ENCODE data around the gene FAM83G. TPM values are rescaled to one million over a fixed set of nuclear protein-coding genes. Genes with fewer than 3 reads are reported as not detected.

The FAM83G gene
- total and polyA plus RNA-seq, 2 donors (not counting 1 experiment from before 2014, with no cell fraction given), result 2.4 to 6.3 TPM

- no peaks in the 10 kb centered on the region for H3K27me3 ChIP-seq (ENCODE audit: control insufficient read depth, insufficient read depth, low read length)
- TF ChIP-seq, protein P1, sequence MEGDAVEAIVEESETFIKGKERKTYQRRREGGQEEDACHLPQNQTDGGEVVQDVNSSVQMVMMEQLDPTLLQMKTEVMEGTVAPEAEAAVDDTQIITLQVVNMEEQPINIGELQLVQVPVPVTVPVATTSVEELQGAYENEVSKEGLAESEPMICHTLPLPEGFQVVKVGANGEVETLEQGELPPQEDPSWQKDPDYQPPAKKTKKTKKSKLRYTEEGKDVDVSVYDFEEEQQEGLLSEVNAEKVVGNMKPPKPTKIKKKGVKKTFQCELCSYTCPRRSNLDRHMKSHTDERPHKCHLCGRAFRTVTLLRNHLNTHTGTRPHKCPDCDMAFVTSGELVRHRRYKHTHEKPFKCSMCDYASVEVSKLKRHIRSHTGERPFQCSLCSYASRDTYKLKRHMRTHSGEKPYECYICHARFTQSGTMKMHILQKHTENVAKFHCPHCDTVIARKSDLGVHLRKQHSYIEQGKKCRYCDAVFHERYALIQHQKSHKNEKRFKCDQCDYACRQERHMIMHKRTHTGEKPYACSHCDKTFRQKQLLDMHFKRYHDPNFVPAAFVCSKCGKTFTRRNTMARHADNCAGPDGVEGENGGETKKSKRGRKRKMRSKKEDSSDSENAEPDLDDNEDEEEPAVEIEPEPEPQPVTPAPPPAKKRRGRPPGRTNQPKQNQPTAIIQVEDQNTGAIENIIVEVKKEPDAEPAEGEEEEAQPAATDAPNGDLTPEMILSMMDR (conservative IDR thresholded peaks at IDR 0.05 in 1 of 2, IDR thresholded peaks at IDR 0.05 in 1 of 2; ENCODE audit: low read depth in 1 of 2, low read length in 2 of 2), result no peak
- TF ChIP-seq EZH2 (IDR thresholded peaks at IDR 0.05; ENCODE audit: low read length, missing control alignments), result no peak
- H4K20me1 ChIP-seq (ENCODE audit: control insufficient read depth, extremely low read depth, insufficient read depth, low read length), result no peaks in the 10 kb centered on the region
- no peak overlapping the region for H3K4me2 ChIP-seq (ENCODE audit: extremely low read depth, insufficient read depth, low read length)
- H3K4me3 ChIP-seq (replicated peaks in 1 of 4; ENCODE audit: control extremely low read depth in 1 of 4, insufficient read depth in 1 of 4, low read depth in 3 of 4, low read length in 4 of 4), result no peak overlapping the region
- no peak overlapping the region for H2AFZ ChIP-seq (ENCODE audit: low read length)
- H3K9ac ChIP-seq (ENCODE audit: insufficient read depth, low read length), result no peak overlapping the region
- H3K36me3 ChIP-seq (ENCODE audit: control insufficient read depth, insufficient read depth, low read length), result no peaks in the 10 kb centered on the region
- H3K79me2 ChIP-seq (ENCODE audit: control insufficient read depth, insufficient read depth, low read length), result no peaks in the 10 kb centered on the region
- DNase-seq (ENCODE audit: low read depth in 2 of 2), result no peak
- no peaks in the 10 kb centered on the region for H3K4me1 ChIP-seq (ENCODE audit: control insufficient read depth, extremely low read depth, insufficient read depth, low read length)
- H3K9me3 ChIP-seq (ENCODE audit: control insufficient read depth, insufficient read depth, low read depth, low read length), result no peaks in the 10 kb centered on the region
- no peak overlapping the region for H3K27ac ChIP-seq (ENCODE audit: insufficient read depth, low read length)
Observed at GRCh38 chr17:19020016-19020415, 15.5 kb upstream of the FAM83G start.

DNA sequence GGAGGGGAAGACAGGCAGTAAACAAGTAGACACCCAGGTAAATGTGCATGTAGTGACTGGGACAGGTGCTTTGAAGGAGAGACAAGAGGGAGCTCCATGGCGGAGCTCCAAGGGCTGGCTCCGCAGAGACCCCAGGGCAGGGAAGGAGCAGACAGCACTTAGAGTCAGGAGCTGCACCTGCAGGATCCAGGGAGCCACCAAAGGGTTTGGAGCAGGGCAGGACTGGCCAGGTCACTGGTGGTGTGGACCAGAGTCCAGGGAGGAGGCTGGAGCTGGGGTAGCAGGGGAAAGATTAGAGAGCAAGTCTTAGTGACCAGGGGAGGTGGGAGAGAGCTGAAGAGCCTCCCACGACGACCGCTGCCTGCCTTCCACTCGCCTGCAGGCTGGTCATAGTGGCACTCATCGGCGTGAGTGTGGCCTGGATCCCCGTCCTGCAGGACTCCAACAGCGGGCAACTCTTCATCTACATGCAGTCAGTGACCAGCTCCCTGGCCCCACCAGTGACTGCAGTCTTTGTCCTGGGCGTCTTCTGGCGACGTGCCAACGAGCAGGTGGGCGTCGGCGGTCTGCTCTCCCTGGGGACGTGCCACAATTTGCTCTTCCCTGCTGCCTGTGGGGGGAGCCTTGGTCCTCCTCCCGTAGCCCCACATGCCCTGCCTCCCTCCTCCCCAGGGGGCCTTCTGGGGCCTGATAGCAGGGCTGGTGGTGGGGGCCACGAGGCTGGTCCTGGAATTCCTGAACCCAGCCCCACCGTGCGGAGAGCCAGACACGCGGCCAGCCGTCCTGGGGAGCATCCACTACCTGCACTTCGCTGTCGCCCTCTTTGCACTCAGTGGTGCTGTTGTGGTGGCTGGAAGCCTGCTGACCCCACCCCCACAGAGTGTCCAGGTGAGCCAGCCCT is 14.7 kb upstream of the FAM83G start:
- no peaks in the 10 kb centered on the region for H3K36me3 ChIP-seq (ENCODE audit: control insufficient read depth, insufficient read depth, low read length)
- H3K9me3 ChIP-seq (ENCODE audit: control insufficient read depth, insufficient read depth, low read depth, low read length), result no peaks in the 10 kb centered on the region
- no peaks in the 10 kb centered on the region for H3K4me1 ChIP-seq (ENCODE audit: control insufficient read depth, extremely low read depth, insufficient read depth, low read length)
- no peak overlapping the region for H3K4me2 ChIP-seq (ENCODE audit: extremely low read depth, insufficient read depth, low read length)
- no peaks in the 10 kb centered on the region for H3K27me3 ChIP-seq (ENCODE audit: control insufficient read depth, insufficient read depth, low read length)
- no peaks in the 10 kb centered on the region for H3K79me2 ChIP-seq (ENCODE audit: control insufficient read depth, insufficient read depth, low read length)
- no peak overlapping the region for H3K9ac ChIP-seq (ENCODE audit: insufficient read depth, low read length)
- H3K27ac ChIP-seq (ENCODE audit: insufficient read depth, low read length), result no peak overlapping the region
- H3K4me3 ChIP-seq (replicated peaks in 1 of 4; ENCODE audit: control extremely low read depth in 1 of 4, insufficient read depth in 1 of 4, low read depth in 3 of 4, low read length in 4 of 4), result no peak overlapping the region
- TF ChIP-seq, protein P1 (conservative IDR thresholded peaks at IDR 0.05 in 1 of 2, IDR thresholded peaks at IDR 0.05 in 1 of 2; ENCODE audit: low read depth in 1 of 2, low read length in 2 of 2), result no peak
- no peak for TF ChIP-seq EZH2 (IDR thresholded peaks at IDR 0.05; ENCODE audit: low read length, missing control alignments)
- H4K20me1 ChIP-seq (ENCODE audit: control insufficient read depth, extremely low read depth, insufficient read depth, low read length), result no peaks in the 10 kb centered on the region
- DNase-seq (ENCODE audit: low read depth in 2 of 2), result no peak
- no peak overlapping the region for H2AFZ ChIP-seq (ENCODE audit: low read length)

DNA sequence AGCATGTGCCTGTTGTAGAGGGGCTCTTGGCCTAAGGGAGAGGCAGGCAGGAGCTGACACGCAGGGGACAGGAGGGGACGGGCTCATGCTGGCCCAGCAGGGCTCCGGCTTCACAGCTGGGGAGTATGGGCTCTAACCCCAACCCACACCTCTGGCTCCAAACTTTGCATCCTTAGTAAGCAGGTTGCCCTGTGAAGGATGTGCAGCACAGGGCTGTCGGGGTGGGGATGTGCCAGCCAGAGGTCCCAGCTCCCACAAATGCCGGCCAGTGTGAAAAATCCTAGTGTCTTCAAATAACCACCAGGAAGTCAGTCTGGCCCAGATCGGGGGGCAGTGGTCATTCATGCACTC is 14.0 kb upstream of the FAM83G start:
- H3K9me3 ChIP-seq (ENCODE audit: control insufficient read depth, insufficient read depth, low read depth, low read length), result no peaks in the 10 kb centered on the region
- H3K36me3 ChIP-seq (ENCODE audit: control insufficient read depth, insufficient read depth, low read length), result no peaks in the 10 kb centered on the region

More for the DNA sequence above, 14.0 kb upstream of the FAM83G start:
- DNase-seq (ENCODE audit: low read depth in 2 of 2), result no peak
- Histone ChIP-seq H4K20me1 (ENCODE audit: control insufficient read depth, extremely low read depth, insufficient read depth, low read length) (no peaks in the 10 kb centered on the region), H3K4me3 (replicated peaks in 1 of 4; ENCODE audit: control extremely low read depth in 1 of 4, insufficient read depth in 1 of 4, low read depth in 3 of 4, low read length in 4 of 4) (no peak overlapping the region), H3K27me3 (ENCODE audit: control insufficient read depth, insufficient read depth, low read length) (no peaks in the 10 kb centered on the region), H3K9ac (ENCODE audit: insufficient read depth, low read length) (no peak overlapping the region), H2AFZ (ENCODE audit: low read length) (no peak overlapping the region), H3K27ac (ENCODE audit: insufficient read depth, low read length) (no peak overlapping the region), H3K79me2 (ENCODE audit: control insufficient read depth, insufficient read depth, low read length) (no peaks in the 10 kb centered on the region), H3K4me1 (ENCODE audit: control insufficient read depth, extremely low read depth, insufficient read depth, low read length) (no peaks in the 10 kb centered on the region), H3K4me2 (ENCODE audit: extremely low read depth, insufficient read depth, low read length) (no peak overlapping the region)
- TF ChIP-seq EZH2 (IDR thresholded peaks at IDR 0.05; ENCODE audit: low read length, missing control alignments), result no peak
- TF ChIP-seq, protein P1 (conservative IDR thresholded peaks at IDR 0.05 in 1 of 2, IDR thresholded peaks at IDR 0.05 in 1 of 2; ENCODE audit: low read depth in 1 of 2, low read length in 2 of 2), result no peak

All from fibroblast of lung (primary cell).